HCT116 (cell line): ENCODE measurements around the gene PSMA7. TPM values are rescaled to one million over a fixed set of nuclear protein-coding genes. Genes with fewer than 3 reads are reported as not detected.

Source experiments
- ATAC-seq: fragments of 200-7000 bp; cut with Tn5 transposase; 2 replicates; pipeline ENCODE4 v1.9.1; 2020; ENCODE audit warnings: mild to moderate bottlenecking, moderate library complexity
- BruUV-seq: library from RNA; stranded (reverse); fragments of 400-500 nt; replicated peaks from 2 replicates; lab custom pipeline; 2021; lab: Mats Ljungman, UMichigan
- CTCF ChIA-PET: fragments of 300-600 bp; sonication (Branson Sonifier 250); formaldehyde crosslinking; loops from one replicate; lab custom pipeline; 2021; ENCODE audit warnings: antibody characterized with exemption; lab: Charles Lee
- POLR2A ChIA-PET: fragments of 300-600, 350-600 bp; sonication (Branson Sonifier 250); formaldehyde crosslinking; loops from one replicate; lab custom pipeline; 2021; ENCODE audit warnings: antibody characterized with exemption; lab: Charles Lee
- RAD21 ChIA-PET, 2 experiments: fragments of 300-600 bp; sonication (Branson Sonifier 250); formaldehyde crosslinking; loops; one replicate each; lab custom pipeline; 2023; ENCODE audit warnings: low total read pairs in 2 of 2; ENCODE audit not compliant: uncharacterized antibody in 2 of 2, unreplicated experiment in 2 of 2, low non-redundant PET in 1 of 2; lab: Charles Lee
- DNase-seq: peaks from one replicate; pipeline ENCODE4 v3.0.0-alpha.2; 2010; ENCODE audit warnings: low read depth, low spot score
- H2AFZ ChIP-seq: fragments of 200-600 bp; shearing (Covaris generic), sonication (generic); 2 replicates; pipeline ENCODE4 v1.6.1; 2017; ENCODE audit warnings: low read depth, mixed run types, mixed read lengths, antibody characterized with exemption, low read length; ENCODE audit not compliant: poor library complexity, severe bottlenecking
- H3K27ac ChIP-seq: 2 replicates; pipeline ENCODE4 v1.5.1; 2012; ENCODE audit warnings: low read depth, low read length
- H3K27me3 ChIP-seq: fragments of 200-600 bp; sonication (generic); 2 replicates; pipeline ENCODE4 v1.6.1; 2016; ENCODE audit warnings: mixed run types, low read length, mixed read lengths; ENCODE audit not compliant: insufficient read depth
- H3K36me3 ChIP-seq, 2 experiments: fragments of 200-500 bp in 1 of 2; fragments of 200-600 bp in 1 of 2; sonication (Bioruptor generic) in 1 of 2; sonication (generic) in 1 of 2; 2 replicates each; pipeline versions ENCODE4 v1.5.1 to v1.6.1; 2014 to 2016; ENCODE audit warnings: low read length in 2 of 2, inconsistent platforms in 1 of 2, mixed read lengths in 1 of 2, mixed run types in 1 of 2; ENCODE audit not compliant: insufficient read depth in 2 of 2, control insufficient read depth in 1 of 2
- H3K4me1 ChIP-seq, 2 experiments: fragments of 200-600 bp in 1 of 2; sonication (generic) in 1 of 2; 2 replicates each; pipeline versions ENCODE4 v1.5.1 to v1.6.1; 2012 to 2017; ENCODE audit warnings: low read length in 2 of 2, inconsistent platforms in 1 of 2, mild to moderate bottlenecking in 1 of 2, mixed read lengths in 1 of 2, mixed run types in 1 of 2, moderate library complexity in 1 of 2; ENCODE audit not compliant: insufficient read depth in 2 of 2, control insufficient read depth in 1 of 2
- H3K4me2 ChIP-seq: fragments of 200-600 bp; sonication (generic); 2 replicates; pipeline ENCODE4 v1.6.1; 2017; ENCODE audit warnings: mixed run types, low read length, mixed read lengths
- H3K4me3 ChIP-seq, 2 experiments: fragments of 200-600 bp in 1 of 2; sonication (generic) in 1 of 2; replicated peaks in 1 of 2; 2 replicates each; pipeline ENCODE4 v1.5.1; 2011 to 2016; ENCODE audit warnings: low read length in 2 of 2, control low read depth in 1 of 2, low read depth in 1 of 2, mild to moderate bottlenecking in 1 of 2, mixed read lengths in 1 of 2, mixed run types in 1 of 2
- H3K79me2 ChIP-seq: fragments of 200-600 bp; sonication (generic); 2 replicates; pipeline ENCODE4 v1.6.1; 2017; ENCODE audit warnings: mild to moderate bottlenecking, mixed run types, low read length, moderate library complexity, mixed read lengths; ENCODE audit not compliant: insufficient read depth
- H3K9ac ChIP-seq: fragments of 200-600 bp; sonication (generic); 2 replicates; pipeline ENCODE4 v1.6.1; 2016; ENCODE audit warnings: low read length, mixed read lengths
- H3K9me2 ChIP-seq: fragments of 200-600 bp; sonication (generic), shearing (Covaris generic); 2 replicates; pipeline ENCODE4 v1.6.1; 2017; ENCODE audit warnings: mixed run types, mild to moderate bottlenecking, moderate library complexity; ENCODE audit not compliant: insufficient read depth
- H3K9me3 ChIP-seq, 2 experiments: fragments of 200-500 bp in 1 of 2; fragments of 200-600 bp in 1 of 2; sonication (Bioruptor generic) in 1 of 2; sonication (generic) in 1 of 2; 2 replicates each; pipeline ENCODE4 v1.6.1; 2014 to 2017; ENCODE audit warnings: low read length in 2 of 2, mixed read lengths in 2 of 2, inconsistent platforms in 1 of 2, low read depth in 1 of 2, mild to moderate bottlenecking in 1 of 2, mixed run types in 1 of 2, moderate library complexity in 1 of 2; ENCODE audit not compliant: control insufficient read depth in 1 of 2, insufficient read depth in 1 of 2
- H4K20me1 ChIP-seq: fragments of 200-600 bp; sonication (generic), shearing (Covaris generic); 2 replicates; pipeline ENCODE4 v1.6.1; 2017; ENCODE audit warnings: mixed run types, mild to moderate bottlenecking, moderate library complexity; ENCODE audit not compliant: insufficient read depth
- CEBPB ChIP-seq: IDR thresholded peaks from 2 replicates; pipeline ENCODE4 v1.6.1; 2012; ENCODE audit warnings: low read depth
- ELF1 ChIP-seq: IDR thresholded peaks from 2 replicates; pipeline ENCODE4 v1.6.1; 2012; ENCODE audit warnings: low read depth, borderline replicate concordance
- JUND ChIP-seq: IDR thresholded peaks from 2 replicates; pipeline ENCODE4 v1.6.1; 2012
- POLR2A ChIP-seq: IDR thresholded peaks from 2 replicates; pipeline ENCODE4 v1.7.0; 2011; ENCODE audit warnings: borderline replicate concordance; ENCODE audit not compliant: insufficient read depth, insufficient read length; ENCODE audit errors: extremely low read depth
- SIN3A ChIP-seq: IDR thresholded peaks from 2 replicates; pipeline ENCODE4 v1.6.1; 2012; ENCODE audit warnings: low read depth
- SP1 ChIP-seq: IDR thresholded peaks from 2 replicates; pipeline ENCODE4 v1.6.1; 2012; ENCODE audit warnings: low read depth
- intact Hi-C: fragments of 100-400 bp; cut with micrococcal nuclease; formaldehyde crosslinking; loops from 2 replicates; pipeline ENCODE4 v1.10.0; 2022
- total RNA-seq: library from RNA; stranded (reverse); gene quantifications from one replicate; pipeline ENCODE4 v1.2.1, GENCODE V29; 2021; ENCODE audit not compliant: unreplicated experiment
- TF ChIP-seq, protein P1 (sequence below): IDR thresholded peaks from 2 replicates; pipeline ENCODE4 v1.6.1; 2012
- TF ChIP-seq, protein P2 (sequence below), 3 experiments: fragments of 200-600 bp in 1 of 3; sonication (generic) in 1 of 3; IDR thresholded peaks in 2 of 3; conservative IDR thresholded peaks in 1 of 3; 2 replicates each; pipeline ENCODE4 v1.5.1; 2012 to 2017; ENCODE audit warnings: low read depth in 2 of 3, low read length in 2 of 3, antibody characterized with exemption in 1 of 3, borderline replicate concordance in 1 of 3, control low read depth in 1 of 3, mild to moderate bottlenecking in 1 of 3, mixed read lengths in 1 of 3, mixed run types in 1 of 3, moderate library complexity in 1 of 3; ENCODE audit not compliant: insufficient read depth in 1 of 3
- TF ChIP-seq, protein P3 (sequence below): IDR thresholded peaks from 2 replicates; pipeline ENCODE4 v1.6.1; 2012

Gene PSMA7
- total RNA-seq, 1 experiment from 2014 or later = 364 TPM

DNA sequence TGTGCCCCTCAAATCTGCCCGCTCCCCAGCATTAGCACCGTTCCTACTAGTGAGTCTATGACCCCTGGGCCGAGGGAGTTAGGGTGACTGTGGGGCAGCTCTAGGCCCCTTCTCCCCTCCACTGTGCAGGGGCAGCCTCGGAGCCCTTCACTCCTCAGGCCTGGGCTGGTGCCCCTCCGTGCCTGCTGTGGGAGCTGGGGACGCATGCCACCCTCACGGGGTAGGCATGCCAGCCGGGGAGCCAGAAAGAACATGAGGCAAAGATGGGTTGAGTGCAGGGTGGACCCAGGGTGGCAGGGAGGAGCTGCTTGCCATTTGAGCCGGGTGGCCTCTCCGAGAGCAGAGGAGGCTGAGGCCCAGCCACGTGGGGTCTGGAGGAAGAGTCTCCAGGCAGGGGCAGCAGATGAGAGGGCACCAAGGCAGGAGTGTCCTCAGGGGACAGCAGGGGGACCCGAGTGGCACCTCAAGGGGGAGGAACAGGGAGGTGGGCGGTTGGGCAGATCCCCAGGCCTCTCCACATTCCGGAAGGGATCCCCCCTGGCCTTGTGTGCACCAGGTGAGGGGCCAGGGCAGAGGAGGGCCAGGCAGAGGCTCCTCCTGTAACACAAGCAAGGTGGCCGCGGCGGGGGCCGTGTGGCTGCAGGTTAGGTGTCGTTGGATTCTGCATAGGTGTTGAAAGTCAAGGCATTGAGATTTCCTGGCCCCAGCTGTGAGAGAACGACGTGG, 39.5 kb downstream of the PSMA7 start:
- ChIA-PET CTCF (no interaction called here), RAD21 (no interaction called here), POLR2A (no interaction called here)

More for the DNA sequence above, 39.5 kb downstream of the PSMA7 start:
- Histone ChIP-seq H2AFZ (no peak overlapping the region), H3K4me1 (peaks cover 0 to 3% of the 10 kb centered on the region in 2 experiments; a peak in 2 of 4 replicates), H3K27me3 (no peaks in the 10 kb centered on the region), H3K4me2 (no peak overlapping the region), H3K27ac (no peak overlapping the region), H4K20me1 (no peaks in the 10 kb centered on the region), H3K36me3 (no peaks in the 10 kb centered on the region), H3K9ac (no peak overlapping the region), H3K4me3 (no peak overlapping the region), H3K9me3 (peaks cover 0 to 4% of the 10 kb centered on the region in 2 experiments; a peak in 1 of 4 replicates), H3K79me2 (no peaks in the 10 kb centered on the region), H3K9me2 (no peaks in the 10 kb centered on the region)
- no peak for DNase-seq
- BruUV-seq = no TSS peak
- intact Hi-C loops = no loop called here
- no peak for TF ChIP-seq ELF1
- TF ChIP-seq CEBPB = no peak
- TF ChIP-seq, protein P1, sequence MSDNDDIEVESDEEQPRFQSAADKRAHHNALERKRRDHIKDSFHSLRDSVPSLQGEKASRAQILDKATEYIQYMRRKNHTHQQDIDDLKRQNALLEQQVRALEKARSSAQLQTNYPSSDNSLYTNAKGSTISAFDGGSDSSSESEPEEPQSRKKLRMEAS = no peak
- TF ChIP-seq SIN3A = no peak
- TF ChIP-seq POLR2A = no peak
- TF ChIP-seq, protein P2, sequence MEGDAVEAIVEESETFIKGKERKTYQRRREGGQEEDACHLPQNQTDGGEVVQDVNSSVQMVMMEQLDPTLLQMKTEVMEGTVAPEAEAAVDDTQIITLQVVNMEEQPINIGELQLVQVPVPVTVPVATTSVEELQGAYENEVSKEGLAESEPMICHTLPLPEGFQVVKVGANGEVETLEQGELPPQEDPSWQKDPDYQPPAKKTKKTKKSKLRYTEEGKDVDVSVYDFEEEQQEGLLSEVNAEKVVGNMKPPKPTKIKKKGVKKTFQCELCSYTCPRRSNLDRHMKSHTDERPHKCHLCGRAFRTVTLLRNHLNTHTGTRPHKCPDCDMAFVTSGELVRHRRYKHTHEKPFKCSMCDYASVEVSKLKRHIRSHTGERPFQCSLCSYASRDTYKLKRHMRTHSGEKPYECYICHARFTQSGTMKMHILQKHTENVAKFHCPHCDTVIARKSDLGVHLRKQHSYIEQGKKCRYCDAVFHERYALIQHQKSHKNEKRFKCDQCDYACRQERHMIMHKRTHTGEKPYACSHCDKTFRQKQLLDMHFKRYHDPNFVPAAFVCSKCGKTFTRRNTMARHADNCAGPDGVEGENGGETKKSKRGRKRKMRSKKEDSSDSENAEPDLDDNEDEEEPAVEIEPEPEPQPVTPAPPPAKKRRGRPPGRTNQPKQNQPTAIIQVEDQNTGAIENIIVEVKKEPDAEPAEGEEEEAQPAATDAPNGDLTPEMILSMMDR (IDR thresholded peaks at IDR 0.05 in 2 of 3, conservative IDR thresholded peaks at IDR 0.05 in 1 of 3; ENCODE audit: borderline replicate concordance in 1 of 3, insufficient read depth in 1 of 3, low read depth in 2 of 3, low read length in 2 of 3) = no peak
- no peak for TF ChIP-seq JUND
- TF ChIP-seq, protein P3, sequence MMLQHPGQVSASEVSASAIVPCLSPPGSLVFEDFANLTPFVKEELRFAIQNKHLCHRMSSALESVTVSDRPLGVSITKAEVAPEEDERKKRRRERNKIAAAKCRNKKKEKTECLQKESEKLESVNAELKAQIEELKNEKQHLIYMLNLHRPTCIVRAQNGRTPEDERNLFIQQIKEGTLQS = no peak
- no peak for TF ChIP-seq SP1
- ATAC-seq = no peak
